SKM-1 (cell line): ENCODE measurements around the gene AADACL3.

Experiments
- DNase-seq: peaks from one replicate; lab custom pipeline; 2025; ENCODE audit not compliant: unreplicated experiment; lab: John Stamatoyannopoulos, UW

AADACL3 gene

DNA sequence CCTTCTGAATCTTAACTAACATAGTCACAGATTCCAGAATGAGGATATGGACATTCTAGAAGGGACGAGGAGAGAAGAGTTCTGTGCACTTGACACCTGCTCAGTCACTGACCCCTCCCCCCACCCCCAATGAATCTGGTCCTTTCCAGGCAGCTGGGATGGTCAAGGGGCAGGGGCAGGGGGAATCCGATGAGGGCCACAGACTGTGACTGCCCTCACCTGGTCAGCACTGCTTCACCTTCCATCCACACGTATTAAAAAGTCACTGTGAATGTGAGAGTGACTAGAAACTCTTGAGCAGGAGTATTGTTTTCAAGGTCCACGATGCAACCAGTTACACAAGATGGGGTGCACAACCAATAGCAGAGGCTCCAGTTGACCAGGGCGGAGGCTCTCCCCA lies 48.1 kb downstream of the AADACL3 start:
- DNase-seq: no peak

DNA sequence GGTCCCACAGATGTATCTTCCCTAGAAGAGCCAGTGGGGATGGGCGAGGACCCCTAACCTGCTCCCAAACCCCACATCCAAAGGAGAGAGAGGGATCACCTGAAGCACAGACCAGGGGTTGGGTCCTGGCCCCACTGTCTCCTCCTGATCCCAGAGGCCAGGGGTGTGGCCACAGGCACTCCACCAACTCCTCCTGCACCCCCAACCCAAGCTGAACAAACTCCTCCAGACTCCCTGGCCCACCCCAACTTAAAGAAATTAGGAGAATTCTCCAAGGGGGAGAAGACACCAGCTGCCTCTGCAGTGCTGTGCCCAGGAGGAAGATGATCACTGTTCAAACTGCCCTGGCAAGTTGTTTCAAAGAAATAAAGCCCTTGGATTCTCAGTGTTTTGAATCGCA lies 53.1 kb downstream of the AADACL3 start:
- no peak for DNase-seq

DNA sequence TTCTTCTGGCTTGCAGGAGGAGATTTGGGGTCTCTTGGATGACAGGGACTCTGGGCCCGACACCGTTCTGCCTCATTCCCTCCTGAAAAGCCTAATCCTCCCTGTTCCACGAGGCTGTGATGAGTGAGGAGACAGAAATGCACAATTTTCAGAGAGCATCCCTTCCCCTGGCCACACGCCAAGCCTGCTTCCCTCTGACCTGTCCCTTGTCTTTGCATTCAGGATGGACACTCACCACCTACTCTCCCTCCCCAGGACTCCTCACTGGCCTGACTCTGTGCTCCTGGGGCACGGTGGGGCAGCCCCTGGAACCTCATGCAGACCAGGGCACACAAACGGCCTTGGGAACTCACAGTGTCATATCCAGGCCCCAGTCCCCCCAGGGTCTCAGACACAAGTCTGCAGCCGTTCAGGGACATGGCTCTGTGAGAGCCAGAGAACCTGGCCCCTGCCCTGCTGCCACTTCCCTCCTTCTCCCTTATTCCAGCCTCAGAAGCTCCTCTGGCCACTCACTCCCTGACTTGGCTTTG lies 54.1 kb downstream of the AADACL3 start:
- no peak for DNase-seq

DNA sequence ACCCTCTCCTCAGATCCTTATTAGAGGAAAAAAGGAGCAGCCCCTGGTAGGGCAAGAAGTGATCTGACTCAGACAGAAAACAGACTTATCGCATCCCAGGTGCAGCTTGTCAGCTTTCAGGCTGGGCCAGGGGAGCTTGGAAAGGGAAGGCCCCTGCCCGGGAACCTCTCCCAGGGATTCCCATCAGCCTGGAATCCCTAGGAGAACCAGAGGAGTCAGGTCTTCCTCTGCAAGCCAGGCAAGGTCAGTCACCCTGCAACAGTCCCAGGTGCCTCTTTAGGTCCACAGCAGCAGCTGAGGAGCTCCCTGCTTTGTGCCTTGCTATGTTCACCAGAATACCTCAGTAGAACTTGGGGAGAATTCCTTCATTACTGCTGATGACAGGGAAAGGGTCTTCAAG lies 54.7 kb downstream of the AADACL3 start:
- DNase-seq: no peak

DNA sequence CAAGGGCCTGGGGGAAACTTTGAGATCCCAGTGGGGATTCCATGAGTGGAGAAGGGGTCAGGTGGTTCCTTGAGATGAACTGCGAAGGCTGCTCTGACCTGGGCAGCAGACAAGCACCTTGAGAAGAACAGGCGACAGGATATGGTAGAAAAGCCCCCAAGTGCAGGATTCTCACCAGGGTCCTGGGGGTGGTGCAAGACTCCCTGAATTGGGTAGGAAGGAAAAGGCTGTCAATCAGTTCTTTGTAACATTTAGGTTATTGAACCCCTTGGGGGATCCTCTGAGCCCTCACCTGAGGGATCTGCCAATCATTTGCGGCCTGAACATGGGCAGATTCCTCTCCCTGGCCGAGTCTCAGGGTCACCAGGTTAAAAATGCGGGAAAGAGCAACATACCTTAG lies 55.3 kb downstream of the AADACL3 start:
- DNase-seq: no peak

DNA sequence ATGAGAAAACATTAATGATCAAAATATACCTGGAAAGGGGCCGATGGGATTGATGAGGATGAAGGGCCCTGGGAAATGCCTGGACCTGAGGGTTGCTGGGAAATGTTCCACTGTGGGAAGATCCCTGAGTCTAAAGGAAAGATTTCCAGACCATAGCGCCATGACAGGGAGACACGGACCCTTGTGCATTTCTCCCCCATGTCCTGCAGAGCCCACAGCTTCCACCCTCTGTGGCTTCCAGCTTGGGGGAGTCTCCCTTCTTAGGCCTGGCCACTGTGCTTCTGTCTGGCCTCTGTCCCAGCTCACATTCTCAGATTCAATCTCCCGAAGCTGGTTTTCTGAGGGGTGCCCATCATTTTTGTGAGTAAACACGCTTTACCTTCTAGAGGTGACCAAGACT lies 56.6 kb downstream of the AADACL3 start:
- no peak for DNase-seq

DNA sequence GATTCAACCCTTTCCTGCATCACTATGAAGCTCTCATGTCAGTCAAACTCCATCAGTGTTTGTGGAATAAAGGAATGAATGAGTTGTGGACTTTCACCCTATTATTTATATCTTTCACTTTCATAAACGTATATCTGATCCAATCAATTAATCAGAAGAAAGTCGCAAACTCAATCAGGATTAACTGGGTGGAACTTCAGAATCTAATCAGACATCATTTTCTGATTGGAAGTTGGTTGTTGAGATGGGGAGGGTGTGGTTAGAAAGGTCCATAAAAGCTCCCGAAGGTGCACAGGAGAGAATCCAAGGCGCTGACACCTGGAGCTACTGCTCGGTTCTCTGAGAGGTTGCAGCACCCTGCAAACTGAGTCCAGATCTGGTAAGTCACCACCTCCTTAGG lies 57.5 kb downstream of the AADACL3 start, which contains the start of gene PRAMEF12:
PRAMEF12 (plus strand) TSS at position 301 of the 400 bp plus-strand sequence. CDS start 1,130 bp downstream, outside the sequence.
- DNase-seq: no peak

DNA sequence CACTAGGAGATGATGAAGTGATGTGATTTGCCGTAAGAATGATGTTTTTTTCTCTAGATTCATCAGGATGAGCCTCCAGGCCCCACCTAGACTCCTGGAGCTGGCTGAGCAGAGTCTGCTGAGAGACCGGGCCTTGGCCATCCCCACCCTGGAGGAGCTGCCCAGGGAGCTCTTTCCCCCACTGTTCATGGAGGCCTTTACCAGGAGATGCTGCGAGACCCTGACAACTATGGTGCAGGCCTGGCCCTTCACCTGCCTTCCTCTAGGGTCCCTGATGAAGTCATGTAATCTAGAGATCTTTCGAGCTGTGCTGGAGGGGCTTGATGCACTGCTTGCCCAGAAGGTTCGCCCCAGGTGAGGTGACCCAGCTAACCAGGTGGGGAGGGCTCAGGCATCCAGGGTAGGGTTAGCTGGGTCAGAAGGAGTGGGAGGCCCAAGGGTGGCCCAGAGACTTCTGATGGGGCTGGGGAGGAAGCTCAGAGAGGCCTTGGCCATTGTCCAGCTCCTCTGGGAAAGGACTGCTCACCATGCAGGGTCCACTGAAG lies 59.0 kb downstream of the AADACL3 start:
- DNase-seq: no peak

DNA sequence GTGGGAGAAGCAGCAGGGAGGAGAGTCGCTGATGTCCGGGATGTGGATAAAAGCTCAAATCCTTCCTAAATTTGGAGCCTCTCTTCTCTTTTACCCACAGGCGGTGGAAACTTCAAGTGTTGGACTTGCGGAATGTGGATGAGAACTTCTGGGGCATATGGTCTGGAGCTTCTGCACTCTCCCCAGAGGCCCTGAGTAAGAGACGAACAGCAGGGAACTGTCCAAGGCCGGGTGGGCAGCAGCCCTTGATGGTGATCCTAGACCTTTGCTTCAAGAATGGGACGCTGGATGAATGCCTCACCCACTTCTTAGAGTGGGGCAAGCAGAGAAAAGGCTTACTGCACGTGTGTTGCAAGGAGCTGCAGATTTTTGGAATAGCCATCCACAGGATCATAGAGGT lies 59.5 kb downstream of the AADACL3 start:
- no peak for DNase-seq

DNA sequence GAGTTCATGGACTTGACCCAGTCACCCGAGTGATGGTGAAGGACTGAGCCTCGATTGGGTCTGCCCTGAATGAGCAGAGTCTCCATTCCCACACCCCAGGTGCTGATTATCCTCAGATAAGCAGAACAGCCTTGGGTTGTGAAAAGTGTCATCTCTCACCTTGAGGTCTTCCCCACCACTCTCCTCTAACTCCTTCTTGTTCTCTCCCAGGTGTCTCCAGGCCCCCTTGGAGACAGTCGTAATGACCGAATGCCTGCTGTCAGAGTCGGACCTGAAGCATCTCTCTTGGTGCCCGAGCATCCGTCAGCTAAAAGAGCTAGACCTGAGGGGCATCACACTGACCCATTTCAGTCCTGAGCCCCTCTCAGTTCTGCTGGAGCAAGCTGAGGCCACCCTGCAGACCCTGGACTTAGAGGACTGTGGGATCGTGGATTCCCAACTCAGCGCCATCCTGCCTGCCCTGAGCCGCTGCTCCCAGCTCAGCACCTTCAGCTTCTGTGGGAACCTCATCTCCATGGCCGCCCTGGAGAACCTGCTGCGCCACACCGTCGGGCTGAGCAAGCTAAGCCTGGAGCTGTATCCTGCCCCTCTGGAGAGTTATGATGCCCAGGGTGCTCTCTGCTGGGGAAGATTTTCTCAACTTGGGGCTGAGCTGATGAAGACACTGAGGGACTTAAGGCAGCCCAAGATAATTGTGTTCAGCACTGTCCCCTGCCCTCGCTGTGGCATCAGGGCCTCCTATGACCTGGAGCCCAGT lies 61.1 kb downstream of the AADACL3 start:
- no peak for DNase-seq
